GM12892 (cell line): Measurements from ENCODE around the gene CCDC86.

Experiments
- POLR2AphosphoS5 ChIP-seq: IDR thresholded peaks from 2 replicates; pipeline ENCODE4 v1.6.1; 2011; ENCODE audit warnings: low read depth, low read length, control low read depth
- TAF1 ChIP-seq: IDR thresholded peaks from 2 replicates; pipeline ENCODE4 v1.6.1; 2011; ENCODE audit warnings: low read depth, mild to moderate bottlenecking, control low read depth, low read length, borderline replicate concordance

DNA sequence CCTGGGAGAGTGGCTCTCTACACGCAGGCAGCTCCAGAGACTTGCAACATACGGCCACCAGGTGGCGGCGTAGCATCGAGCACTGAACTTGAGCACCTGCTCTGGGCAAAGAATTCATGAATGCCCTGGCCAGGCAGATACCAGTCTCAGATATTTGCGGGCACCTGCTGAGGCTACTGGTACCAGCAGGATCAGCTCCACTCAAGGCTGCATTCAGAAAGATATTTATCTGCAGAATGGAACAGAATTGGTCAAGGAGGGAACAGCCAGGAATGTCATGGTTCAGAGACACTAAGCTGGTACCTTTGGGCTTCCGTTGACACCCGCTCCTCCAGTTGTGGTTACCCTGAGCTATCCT is 10.8 kb upstream of the CCDC86 start:
- no peak for TF ChIP-seq TAF1
- no peak for TF ChIP-seq POLR2AphosphoS5
